Fibroblast of skin of right quadriceps (primary cell): ENCODE data around the gene CMTM8.

Experiments
- DNase-seq: peaks from one replicate; pipeline ENCODE4 v3.0.0-alpha.2; 2013

The CMTM8 gene

DNA sequence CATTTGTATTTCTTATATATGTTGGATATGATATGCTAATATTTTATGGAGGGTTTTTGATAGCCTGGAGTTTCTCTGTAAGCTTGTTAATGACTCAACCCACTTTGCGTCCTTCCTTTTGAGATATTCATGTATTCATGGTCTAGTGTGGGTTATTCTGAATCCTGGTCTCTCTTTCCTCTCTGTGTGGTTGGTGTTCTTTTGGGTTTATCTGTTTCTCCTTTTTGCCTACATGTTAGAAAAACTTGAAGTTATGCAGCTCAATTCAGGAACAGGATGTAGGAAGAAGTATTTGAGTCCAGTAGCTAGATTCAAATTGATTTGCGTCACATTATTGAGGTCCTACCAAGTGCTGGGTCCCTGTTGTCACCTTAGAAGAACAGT, 181.3 kb downstream of the CMTM8 start:
- no peak for DNase-seq
